Vagina (tissue), 2 donors: ENCODE measurements around the gene ANKLE1.
A peak's percentile ranks its signal among the peaks of the same experiment; 100 is the strongest.

Experiments used
- CTCF ChIP-seq, 3 experiments: fragments of 450-650 bp in 2 of 3; fragments of 200-600 bp in 1 of 3; sonication (generic) in 1 of 3; IDR thresholded peaks; one replicate each; pipeline ENCODE4 v1.5.1; 2017 to 2019; ENCODE audit warnings: antibody characterized with exemption in 3 of 3, mild to moderate bottlenecking in 2 of 3, moderate library complexity in 2 of 3
- POLR2A ChIP-seq, 2 donors: fragments of 450-650 bp; IDR thresholded peaks; one replicate each; pipeline ENCODE4 v1.6.1; 2017; ENCODE audit warnings: antibody characterized with exemption in 2 of 2, mild to moderate bottlenecking in 2 of 2, moderate library complexity in 2 of 2
- POLR2AphosphoS5 ChIP-seq, 2 donors: sonication (generic); formaldehyde crosslinking; IDR thresholded peaks; one replicate each; pipeline ENCODE4 v1.9.0; 2017; ENCODE audit warnings: antibody characterized with exemption in 2 of 2, mild to moderate bottlenecking in 2 of 2, low read depth in 1 of 2; ENCODE audit not compliant: insufficient read depth in 1 of 2

GRCh38 chr19:17235300-17235970 lies 46.3 kb upstream of the ANKLE1 start:
- TF ChIP-seq POLR2A (IDR thresholded peaks at IDR 0.05) = no peak
- TF ChIP-seq CTCF (IDR thresholded peaks at IDR 0.05) = peak; percentile 27 to 65 (median 33)
- TF ChIP-seq POLR2AphosphoS5 (IDR thresholded peaks at IDR 0.05; ENCODE audit: insufficient read depth in 1 of 2, low read depth in 1 of 2) = no peak
